Gastroesophageal sphincter (tissue), 3 donors: ENCODE measurements around the gene MAPK1.

Experiments
- EP300 ChIP-seq: sonication (generic); formaldehyde crosslinking; IDR thresholded peaks from one replicate; pipeline ENCODE4 v1.6.1; 2017; ENCODE audit warnings: antibody characterized with exemption, mild to moderate bottlenecking
- POLR2A ChIP-seq, 2 donors: fragments of 450-650 bp; IDR thresholded peaks; one replicate each; pipeline ENCODE4 v1.6.1; 2017; ENCODE audit warnings: antibody characterized with exemption in 2 of 2, mild to moderate bottlenecking in 2 of 2, moderate library complexity in 1 of 2
- POLR2AphosphoS5 ChIP-seq: sonication (generic); formaldehyde crosslinking; IDR thresholded peaks from one replicate; pipeline ENCODE4 v1.6.1; 2017; ENCODE audit warnings: antibody characterized with exemption
- TF ChIP-seq, protein P1 (sequence below), 4 experiments: fragments of 200-600 bp in 2 of 4; fragments of 450-650 bp in 2 of 4; sonication (generic) in 1 of 4; IDR thresholded peaks; one replicate each; pipeline ENCODE4 v1.5.1; 2017 to 2019; ENCODE audit warnings: antibody characterized with exemption in 4 of 4, mild to moderate bottlenecking in 2 of 4, moderate library complexity in 2 of 4

DNA sequence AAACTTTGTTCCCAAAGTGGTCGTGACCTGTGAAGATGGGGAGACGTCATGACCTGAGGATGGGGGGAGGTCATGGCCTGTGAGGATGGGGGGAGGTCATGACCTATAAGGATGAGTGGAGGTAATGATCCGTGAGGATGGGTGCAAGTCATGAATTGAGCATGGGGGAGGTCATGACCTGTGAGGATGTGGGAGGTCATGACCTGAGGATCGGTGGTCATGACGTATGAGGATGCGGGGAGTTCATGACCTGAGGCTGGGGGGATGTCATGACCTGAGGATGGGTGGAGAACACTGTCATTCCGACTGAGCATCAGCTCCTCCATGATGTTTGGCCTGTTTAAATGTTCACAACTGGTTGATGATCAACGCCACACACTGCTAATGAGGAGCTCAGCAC lies 157.8 kb downstream of the MAPK1 start:
- TF ChIP-seq POLR2A (IDR thresholded peaks at IDR 0.05) (no peak), POLR2AphosphoS5 (no peak), EP300 (no peak)
- TF ChIP-seq, protein P1, sequence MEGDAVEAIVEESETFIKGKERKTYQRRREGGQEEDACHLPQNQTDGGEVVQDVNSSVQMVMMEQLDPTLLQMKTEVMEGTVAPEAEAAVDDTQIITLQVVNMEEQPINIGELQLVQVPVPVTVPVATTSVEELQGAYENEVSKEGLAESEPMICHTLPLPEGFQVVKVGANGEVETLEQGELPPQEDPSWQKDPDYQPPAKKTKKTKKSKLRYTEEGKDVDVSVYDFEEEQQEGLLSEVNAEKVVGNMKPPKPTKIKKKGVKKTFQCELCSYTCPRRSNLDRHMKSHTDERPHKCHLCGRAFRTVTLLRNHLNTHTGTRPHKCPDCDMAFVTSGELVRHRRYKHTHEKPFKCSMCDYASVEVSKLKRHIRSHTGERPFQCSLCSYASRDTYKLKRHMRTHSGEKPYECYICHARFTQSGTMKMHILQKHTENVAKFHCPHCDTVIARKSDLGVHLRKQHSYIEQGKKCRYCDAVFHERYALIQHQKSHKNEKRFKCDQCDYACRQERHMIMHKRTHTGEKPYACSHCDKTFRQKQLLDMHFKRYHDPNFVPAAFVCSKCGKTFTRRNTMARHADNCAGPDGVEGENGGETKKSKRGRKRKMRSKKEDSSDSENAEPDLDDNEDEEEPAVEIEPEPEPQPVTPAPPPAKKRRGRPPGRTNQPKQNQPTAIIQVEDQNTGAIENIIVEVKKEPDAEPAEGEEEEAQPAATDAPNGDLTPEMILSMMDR (IDR thresholded peaks at IDR 0.05), result no peak
